Stimulated activated CD8-positive, alpha-beta memory T cell treated with anti-CD3 and anti-CD28 coated beads, Interleukin-4, amount 100 ng/mL, for 4 hours (primary cell): ENCODE measurements around the gene P2RY12.

Experiments
- DNase-seq, 2 donors: peaks; one replicate each; pipeline ENCODE4 v3.0.0-alpha.2; 2020; ENCODE audit warnings: low read depth in 2 of 2, low spot score in 1 of 2

P2RY12 gene

GRCh38 chr3:151346292-151346691 is 38.3 kb downstream of the P2RY12 start:
- no peak for DNase-seq

- DNase-seq, result no peak
Measured at GRCh38 chr3:151345859-151346258, 38.7 kb downstream of the P2RY12 start.

GRCh38 chr3:151331696-151332095 is 52.9 kb downstream of the P2RY12 start:
- no peak for DNase-seq

GRCh38 chr3:151330899-151331298 is 53.7 kb downstream of the P2RY12 start:
- no peak for DNase-seq

- DNase-seq, result no peak
Measured at GRCh38 chr3:151330379-151330778, 54.2 kb downstream of the P2RY12 start.

- no peak for DNase-seq
Measured at GRCh38 chr3:151329363-151329762, 55.2 kb downstream of the P2RY12 start, which contains the start of gene P2RY13. TSS of gene P2RY13 (minus strand) at chr3:151329549. CDS start at chr3:151329528, 21 bp downstream.

- DNase-seq, result no peak
Measured at GRCh38 chr3:151328298-151328995, 56.1 kb downstream of the P2RY12 start.

GRCh38 chr3:151327571-151328198 is 56.9 kb downstream of the P2RY12 start:
- DNase-seq, result no peak

GRCh38 chr3:151322511-151322910 is 62.0 kb downstream of the P2RY12 start:
- DNase-seq, result no peak

- no peak for DNase-seq
Measured at GRCh38 chr3:151321526-151321925, 63.0 kb downstream of the P2RY12 start.

GRCh38 chr3:151320131-151320530 is 64.4 kb downstream of the P2RY12 start:
- DNase-seq, result no peak

- DNase-seq, result no peak
Measured at GRCh38 chr3:151319628-151320027, 64.9 kb downstream of the P2RY12 start.

GRCh38 chr3:151318991-151319390 is 65.6 kb downstream of the P2RY12 start:
- DNase-seq, result no peak

GRCh38 chr3:151318313-151318712 is 66.2 kb downstream of the P2RY12 start:
- DNase-seq, result no peak

GRCh38 chr3:151316267-151316991 is 68.1 kb downstream of the P2RY12 start, which contains the start of gene GPR87:
TSS of gene GPR87 (minus strand) at chr3:151316820. CDS start at chr3:151300100, 16,720 bp downstream.
- no peak for DNase-seq

- DNase-seq, result no peak
Measured at GRCh38 chr3:151315846-151316245, 68.7 kb downstream of the P2RY12 start.

- DNase-seq, result no peak
Measured at GRCh38 chr3:151315136-151315535, 69.4 kb downstream of the P2RY12 start.

- no peak for DNase-seq
Measured at GRCh38 chr3:151314593-151314992, 70.0 kb downstream of the P2RY12 start.

GRCh38 chr3:151314137-151314536 is 70.4 kb downstream of the P2RY12 start:
- no peak for DNase-seq

GRCh38 chr3:151312972-151313371 is 71.6 kb downstream of the P2RY12 start:
- DNase-seq, result no peak

GRCh38 chr3:151309566-151309965 is 75.0 kb downstream of the P2RY12 start:
- no peak for DNase-seq
